Prostate gland (tissue), 2 donors: Measurements from ENCODE around the gene RXRA. TPM values are rescaled to one million over a fixed set of nuclear protein-coding genes. Genes with fewer than 3 reads are reported as not detected.

Experiments
- DNase-seq: peaks from one replicate; pipeline ENCODE4 v3.0.0-alpha.2; 2019; ENCODE audit warnings: low spot score
- H3K27ac ChIP-seq, 2 donors: fragments of 200-600 bp; sonication (generic); 2 replicates each; pipeline ENCODE4 v1.5.1; 2017 to 2019
- H3K27me3 ChIP-seq: fragments of 200-600 bp; sonication (generic); replicated peaks from 2 replicates; pipeline ENCODE4 v1.5.1; 2019; ENCODE audit not compliant: insufficient read depth
- H3K36me3 ChIP-seq, 2 donors: fragments of 200-600 bp; sonication (generic); 1 replicate in 1 of 2; 2 replicates in 1 of 2; pipeline versions ENCODE4 v1.5.1 to v1.8.1; 2017 to 2019
- H3K4me1 ChIP-seq: fragments of 200-600 bp; sonication (generic); replicated peaks from 2 replicates; pipeline ENCODE4 v1.5.1; 2019
- H3K4me3 ChIP-seq, 2 donors: fragments of 200-600 bp; sonication (generic); 2 replicates each; pipeline ENCODE4 v1.5.1; 2017 to 2019
- H3K9me3 ChIP-seq: fragments of 200-600 bp; sonication (generic); 2 replicates; pipeline ENCODE4 v1.5.1; 2017
- CTCF ChIP-seq, 4 experiments: fragments of 200-600 bp in 2 of 4; fragments of 450-650 bp in 2 of 4; sonication (generic) in 2 of 4; IDR thresholded peaks; 1 replicate in 3 of 4; 2 replicates in 1 of 4; pipeline ENCODE4 v1.5.1; 2016 to 2019; ENCODE audit warnings: antibody characterized with exemption in 4 of 4, mild to moderate bottlenecking in 2 of 4, moderate library complexity in 2 of 4
- POLR2A ChIP-seq: fragments of 450-650 bp; IDR thresholded peaks from one replicate; pipeline ENCODE4 v1.6.1; 2016; ENCODE audit warnings: antibody characterized with exemption, mild to moderate bottlenecking
- POLR2AphosphoS5 ChIP-seq: sonication (generic); formaldehyde crosslinking; IDR thresholded peaks from one replicate; pipeline ENCODE4 v1.6.1; 2017; ENCODE audit warnings: antibody characterized with exemption
- WGBS: methylation state at CpG from one replicate; pipeline ENCODE4 v1.1.5; 2018; 5-methylcytosine and 5-hydroxymethylcytosine counted together
- intact Hi-C: fragments of 100-400 bp; cut with DNase I; formaldehyde crosslinking; loops from one replicate; pipeline ENCODE4 v1.14.2; 2022
- total RNA-seq, 2 donors: library from RNA; depleted of rRNA; stranded (reverse); fragments of >200 nt; gene quantifications; one replicate each; pipeline ENCODE4 v1.1.0, GENCODE V29; 2016

Gene RXRA
- total RNA-seq, 2 donors from 2014 or later = 69.5 to 84.1 TPM

- 86% methylated on average over 22 of the region's 30 CpGs for WGBS
- Histone ChIP-seq H3K36me3 (no peaks in the 10 kb centered on the region), H3K4me3 (no peak overlapping the region), H3K27ac (peak overlapping the region; percentile 40 to 86), H3K27me3 (no peaks in the 10 kb centered on the region), H3K4me1 (peaks cover 85% of the 10 kb centered on the region), H3K9me3 (no peaks in the 10 kb centered on the region)
- no peak for TF ChIP-seq POLR2AphosphoS5
- no peak for TF ChIP-seq CTCF (IDR thresholded peaks at IDR 0.05)
- TF ChIP-seq POLR2A = no peak
- no peak for DNase-seq
- intact Hi-C loops = loop anchor here (5.0 kb wide), 1 partner anchor 188 kb away; no protein-coding TSS in a partner anchor
Measured at GRCh38 chr9:134360180-134360759, 34.0 kb downstream of the RXRA start.

DNA sequence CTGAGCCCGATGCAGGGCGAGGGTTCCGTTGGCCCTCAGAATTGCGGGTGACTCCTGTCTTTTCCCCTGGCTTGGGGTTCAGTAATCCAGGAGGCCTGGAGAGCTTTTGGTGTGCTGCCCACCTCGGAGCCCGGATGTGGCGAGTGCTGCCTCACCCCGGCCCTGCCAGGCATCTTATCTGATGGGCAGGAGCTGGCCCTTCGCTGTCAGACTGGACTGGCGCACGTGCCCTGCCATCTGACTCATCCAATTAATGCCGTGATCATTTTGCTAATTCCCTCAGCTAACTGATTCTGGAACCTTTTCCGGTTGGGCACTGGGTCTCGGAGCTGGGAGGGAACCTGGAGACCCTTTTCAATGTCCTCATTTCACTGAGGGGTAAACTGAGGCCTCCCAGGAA, 34.6 kb downstream of the RXRA start:
- DNase-seq = peak; percentile 91
- peaks cover 85% of the 10 kb centered on the region for H3K4me1 ChIP-seq
- H3K27me3 ChIP-seq = no peaks in the 10 kb centered on the region

DNA sequence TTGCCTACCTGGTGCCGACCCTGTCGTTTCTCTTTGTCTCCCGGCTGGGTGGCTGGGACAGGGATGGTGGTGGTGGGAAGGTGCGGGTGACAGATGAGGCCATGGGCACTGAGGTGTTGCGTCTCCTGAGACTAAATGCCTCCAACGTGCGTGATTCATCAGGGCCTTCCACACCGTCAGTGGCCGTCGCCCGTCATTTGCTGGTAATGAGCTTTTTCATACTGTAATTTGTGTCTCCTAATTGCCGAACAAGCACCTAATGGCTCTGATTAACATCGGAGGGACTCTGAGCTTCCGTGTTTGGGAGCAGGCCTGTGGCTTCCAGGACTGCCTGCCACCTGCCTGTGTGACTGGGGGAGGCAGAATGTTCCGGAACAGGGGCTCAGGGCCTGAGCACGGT, 35.2 kb downstream of the RXRA start:
- H3K9me3 ChIP-seq = no peaks in the 10 kb centered on the region
- no peaks in the 10 kb centered on the region for H3K27me3 ChIP-seq
- no peak for DNase-seq
- no peak for TF ChIP-seq CTCF (IDR thresholded peaks at IDR 0.05)
- TF ChIP-seq POLR2A = no peak
- TF ChIP-seq POLR2AphosphoS5 = no peak
- no peaks in the 10 kb centered on the region for H3K36me3 ChIP-seq
- no peak overlapping the region for H3K4me3 ChIP-seq
- intact Hi-C loops = loop anchor here (5.0 kb wide), 1 partner anchor 189 kb away; no protein-coding TSS in a partner anchor
- peak overlapping the region; percentile 34 to 86 for H3K27ac ChIP-seq
- H3K4me1 ChIP-seq = peaks cover 85% of the 10 kb centered on the region
- 83% methylated on average over 16 of the region's 16 CpGs for WGBS

More for the DNA sequence above, 34.6 kb downstream of the RXRA start:
- intact Hi-C loops = loop anchor here (5.0 kb wide), 1 partner anchor 189 kb away; no protein-coding TSS in a partner anchor
- 40% methylated on average over 14 of the region's 14 CpGs for WGBS
- TF ChIP-seq CTCF (IDR thresholded peaks at IDR 0.05) (no peak), POLR2AphosphoS5 (peak; percentile 89)
- Histone ChIP-seq H3K9me3 (no peaks in the 10 kb centered on the region), H3K4me3 (no peak overlapping the region), H3K36me3 (no peaks in the 10 kb centered on the region), H3K27ac (peak overlapping the region; percentile 40 to 86)

DNA sequence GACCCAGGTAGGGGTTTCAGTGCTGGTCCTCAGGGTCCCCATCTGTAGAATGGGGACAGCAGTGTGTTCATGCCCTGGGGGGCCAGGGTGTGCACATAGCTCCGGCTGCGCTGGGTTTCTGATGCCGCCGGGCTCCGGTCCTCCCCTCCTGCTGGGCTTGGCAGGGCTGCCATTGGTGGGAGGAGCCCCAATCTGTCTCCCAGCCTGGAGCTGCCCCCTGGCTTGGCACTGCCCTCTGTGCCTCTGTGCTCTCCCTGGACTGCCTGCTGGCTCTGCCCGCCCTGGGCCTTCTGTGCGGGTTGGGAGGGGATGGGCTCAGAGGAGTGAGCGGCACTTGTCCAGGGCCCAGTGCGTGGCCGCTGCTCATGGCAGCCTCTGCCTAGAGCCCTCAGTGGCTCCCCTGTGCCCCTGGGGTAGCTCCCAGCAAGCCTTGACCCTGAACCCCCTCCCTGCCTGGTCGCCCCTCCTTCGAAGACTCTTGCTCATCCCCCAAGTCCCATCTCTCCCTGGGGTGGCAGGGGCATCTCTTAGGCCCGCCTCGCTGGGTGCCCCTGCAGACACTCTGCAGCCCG, 35.7 kb downstream of the RXRA start:
- H3K36me3 ChIP-seq = no peaks in the 10 kb centered on the region
- intact Hi-C loops = loop anchor here (5.0 kb wide), 1 partner anchor 190 kb away; no protein-coding TSS in a partner anchor
- TF ChIP-seq CTCF (IDR thresholded peaks at IDR 0.05) (no peak), POLR2A (no peak), POLR2AphosphoS5 (no peak)
- no peak for DNase-seq
- no peaks in the 10 kb centered on the region for H3K9me3 ChIP-seq
- peaks cover 85% of the 10 kb centered on the region for H3K4me1 ChIP-seq
- peak overlapping the region in 1 of 2 donors; percentile 86 for H3K27ac ChIP-seq
- 96% methylated on average over 10 of the region's 15 CpGs for WGBS
- H3K4me3 ChIP-seq = no peak overlapping the region
- H3K27me3 ChIP-seq = no peaks in the 10 kb centered on the region

DNA sequence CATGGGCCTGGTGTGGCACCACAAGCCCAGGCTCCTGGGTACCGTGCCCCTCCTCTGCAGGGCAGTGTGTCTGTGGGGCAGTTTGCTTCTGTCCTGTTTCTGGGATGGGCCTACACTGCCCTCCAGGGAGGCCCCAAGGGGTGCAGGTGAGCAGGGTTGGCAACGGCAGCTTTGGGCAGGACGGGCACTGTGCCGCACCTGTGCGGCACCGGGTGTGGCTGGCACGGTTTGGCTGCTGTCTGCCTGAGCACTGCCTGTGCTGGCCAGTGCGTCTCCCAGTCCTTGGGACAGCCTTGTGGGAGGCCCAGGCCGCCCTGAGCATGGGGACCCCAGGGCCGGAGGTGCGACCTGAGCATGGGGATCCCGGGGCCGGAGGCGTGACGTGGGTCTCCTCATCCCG, 37.2 kb downstream of the RXRA start:
- no peaks in the 10 kb centered on the region for H3K9me3 ChIP-seq
- peak overlapping the region; percentile 56 to 91 for H3K27ac ChIP-seq
- peak; percentile 68 for DNase-seq
- 59% methylated on average over 16 of the region's 16 CpGs for WGBS
- TF ChIP-seq CTCF (IDR thresholded peaks at IDR 0.05) = no peak
- TF ChIP-seq POLR2A = peak; percentile 26
- peak; percentile 50 for TF ChIP-seq POLR2AphosphoS5
- H3K4me3 ChIP-seq = no peak overlapping the region
- no peaks in the 10 kb centered on the region for H3K36me3 ChIP-seq
- intact Hi-C loops = loop anchor here (5.0 kb wide), 1 partner anchor 191 kb away; no protein-coding TSS in a partner anchor
- H3K4me1 ChIP-seq = peaks cover 85% of the 10 kb centered on the region
- no peaks in the 10 kb centered on the region for H3K27me3 ChIP-seq
